Measurements from ENCODE around the gene DUSP8. TPM values are rescaled to one million over a fixed set of nuclear protein-coding genes. Genes with fewer than 3 reads are reported as not detected.
A peak's percentile ranks its signal among the peaks of the same experiment; 100 is the strongest.

The DUSP8 gene
- total RNA-seq, 1 experiment from 2014 or later = 2.4 TPM

DNA sequence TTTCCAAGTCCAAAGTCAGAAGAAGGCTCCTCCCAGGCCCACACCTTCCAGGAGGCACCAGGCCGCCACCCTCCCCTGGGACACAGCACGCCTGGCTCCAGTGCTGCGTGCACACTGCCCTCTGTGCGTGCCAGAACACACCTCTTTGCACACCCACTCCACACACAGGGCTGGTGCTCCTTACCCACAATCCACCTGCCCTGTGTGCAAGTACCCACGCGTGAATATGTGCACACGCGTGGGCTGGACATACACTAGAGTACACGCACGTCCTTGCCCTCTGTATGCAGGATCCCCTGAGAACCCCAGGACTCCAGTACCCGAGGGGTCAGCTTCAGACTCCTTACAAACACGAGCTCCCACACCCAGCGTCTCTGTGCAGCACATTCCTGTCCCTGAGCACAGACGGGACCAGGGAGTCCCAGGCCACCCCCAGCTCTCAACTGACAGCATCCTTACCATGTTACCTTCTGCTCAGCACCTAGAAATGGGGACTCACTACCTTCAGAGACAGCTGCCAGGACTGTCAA, 2.8 kb downstream of the DUSP8 start (continued):
- TF ChIP-seq FOXP1 (CRISPR knock-in tag; IDR thresholded peaks at IDR 0.05; ENCODE audit: borderline replicate concordance) (no peak), HMGA2 (CRISPR knock-in tag; IDR thresholded peaks at IDR 0.05) (no peak), ZBTB21 (CRISPR knock-in tag; IDR thresholded peaks at IDR 0.05; ENCODE audit: borderline replicate concordance) (no peak), ZNF416 (CRISPR knock-in tag; IDR thresholded peaks at IDR 0.05) (no peak)
- TF ChIP-seq, protein P1, sequence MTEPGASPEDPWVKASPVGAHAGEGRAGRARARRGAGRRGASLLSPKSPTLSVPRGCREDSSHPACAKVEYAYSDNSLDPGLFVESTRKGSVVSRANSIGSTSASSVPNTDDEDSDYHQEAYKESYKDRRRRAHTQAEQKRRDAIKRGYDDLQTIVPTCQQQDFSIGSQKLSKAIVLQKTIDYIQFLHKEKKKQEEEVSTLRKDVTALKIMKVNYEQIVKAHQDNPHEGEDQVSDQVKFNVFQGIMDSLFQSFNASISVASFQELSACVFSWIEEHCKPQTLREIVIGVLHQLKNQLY (CRISPR knock-in tag; IDR thresholded peaks at IDR 0.05) = no peak
- TF ChIP-seq, protein P2, sequence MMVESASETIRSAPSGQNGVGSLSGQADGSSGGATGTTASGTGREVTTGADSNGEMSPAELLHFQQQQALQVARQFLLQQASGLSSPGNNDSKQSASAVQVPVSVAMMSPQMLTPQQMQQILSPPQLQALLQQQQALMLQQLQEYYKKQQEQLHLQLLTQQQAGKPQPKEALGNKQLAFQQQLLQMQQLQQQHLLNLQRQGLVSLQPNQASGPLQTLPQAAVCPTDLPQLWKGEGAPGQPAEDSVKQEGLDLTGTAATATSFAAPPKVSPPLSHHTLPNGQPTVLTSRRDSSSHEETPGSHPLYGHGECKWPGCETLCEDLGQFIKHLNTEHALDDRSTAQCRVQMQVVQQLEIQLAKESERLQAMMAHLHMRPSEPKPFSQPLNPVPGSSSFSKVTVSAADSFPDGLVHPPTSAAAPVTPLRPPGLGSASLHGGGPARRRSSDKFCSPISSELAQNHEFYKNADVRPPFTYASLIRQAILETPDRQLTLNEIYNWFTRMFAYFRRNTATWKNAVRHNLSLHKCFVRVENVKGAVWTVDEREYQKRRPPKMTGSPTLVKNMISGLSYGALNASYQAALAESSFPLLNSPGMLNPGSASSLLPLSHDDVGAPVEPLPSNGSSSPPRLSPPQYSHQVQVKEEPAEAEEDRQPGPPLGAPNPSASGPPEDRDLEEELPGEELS (CRISPR knock-in tag; IDR thresholded peaks at IDR 0.05) = no peak
- TF ChIP-seq, protein P3, sequence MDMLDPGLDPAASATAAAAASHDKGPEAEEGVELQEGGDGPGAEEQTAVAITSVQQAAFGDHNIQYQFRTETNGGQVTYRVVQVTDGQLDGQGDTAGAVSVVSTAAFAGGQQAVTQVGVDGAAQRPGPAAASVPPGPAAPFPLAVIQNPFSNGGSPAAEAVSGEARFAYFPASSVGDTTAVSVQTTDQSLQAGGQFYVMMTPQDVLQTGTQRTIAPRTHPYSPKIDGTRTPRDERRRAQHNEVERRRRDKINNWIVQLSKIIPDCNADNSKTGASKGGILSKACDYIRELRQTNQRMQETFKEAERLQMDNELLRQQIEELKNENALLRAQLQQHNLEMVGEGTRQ (CRISPR knock-in tag; IDR thresholded peaks at IDR 0.05) = no peak

DNA sequence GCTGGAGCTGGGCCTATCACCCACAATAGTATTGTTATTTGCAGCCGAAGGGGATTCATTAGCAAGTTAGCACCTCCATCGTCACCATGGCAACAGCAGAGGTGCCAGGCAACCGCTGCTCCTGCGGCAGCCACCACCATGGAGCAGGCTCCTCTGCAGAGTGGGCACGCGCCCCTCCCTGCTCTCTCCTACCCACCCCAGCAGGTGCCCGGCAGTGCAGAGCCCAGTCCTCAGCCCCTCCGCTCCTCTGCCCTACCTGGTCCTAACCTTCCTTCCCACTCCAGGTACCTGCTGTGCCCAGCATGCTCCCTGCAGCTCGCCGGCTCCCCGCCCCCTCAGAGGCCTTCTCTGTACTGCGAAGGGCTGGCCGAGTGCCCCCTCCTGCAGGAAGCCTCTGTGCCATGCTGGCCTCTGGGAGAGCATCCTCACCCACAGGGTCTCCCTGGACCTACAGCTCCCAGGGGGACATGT, 3.6 kb downstream of the DUSP8 start:
- Mint-ChIP-seq H3K4me3 (no peak overlapping the region), H3K4me1 (peaks cover 13% of the 10 kb centered on the region), H3K9me3 (no peaks in the 10 kb centered on the region), H3K36me3 (no peaks in the 10 kb centered on the region), H3K27ac (no peak overlapping the region), H3K27me3 (ENCODE audit: low read depth) (peaks cover 41% of the 10 kb centered on the region)
- POLR2A ChIA-PET = no interaction called here
- TF ChIP-seq ZNF671 (CRISPR knock-in tag; IDR thresholded peaks at IDR 0.05) (no peak), NR2C2 (CRISPR knock-in tag; IDR thresholded peaks at IDR 0.05) (no peak), ZNF263 (CRISPR knock-in tag; IDR thresholded peaks at IDR 0.05; ENCODE audit: low read depth) (no peak), ZNF423 (CRISPR knock-in tag; IDR thresholded peaks at IDR 0.05) (peak; percentile 26; the same call in 1 of the 2 replicates), NFE2L1 (CRISPR knock-in tag; IDR thresholded peaks at IDR 0.05) (no peak)
- TF ChIP-seq, protein P4, sequence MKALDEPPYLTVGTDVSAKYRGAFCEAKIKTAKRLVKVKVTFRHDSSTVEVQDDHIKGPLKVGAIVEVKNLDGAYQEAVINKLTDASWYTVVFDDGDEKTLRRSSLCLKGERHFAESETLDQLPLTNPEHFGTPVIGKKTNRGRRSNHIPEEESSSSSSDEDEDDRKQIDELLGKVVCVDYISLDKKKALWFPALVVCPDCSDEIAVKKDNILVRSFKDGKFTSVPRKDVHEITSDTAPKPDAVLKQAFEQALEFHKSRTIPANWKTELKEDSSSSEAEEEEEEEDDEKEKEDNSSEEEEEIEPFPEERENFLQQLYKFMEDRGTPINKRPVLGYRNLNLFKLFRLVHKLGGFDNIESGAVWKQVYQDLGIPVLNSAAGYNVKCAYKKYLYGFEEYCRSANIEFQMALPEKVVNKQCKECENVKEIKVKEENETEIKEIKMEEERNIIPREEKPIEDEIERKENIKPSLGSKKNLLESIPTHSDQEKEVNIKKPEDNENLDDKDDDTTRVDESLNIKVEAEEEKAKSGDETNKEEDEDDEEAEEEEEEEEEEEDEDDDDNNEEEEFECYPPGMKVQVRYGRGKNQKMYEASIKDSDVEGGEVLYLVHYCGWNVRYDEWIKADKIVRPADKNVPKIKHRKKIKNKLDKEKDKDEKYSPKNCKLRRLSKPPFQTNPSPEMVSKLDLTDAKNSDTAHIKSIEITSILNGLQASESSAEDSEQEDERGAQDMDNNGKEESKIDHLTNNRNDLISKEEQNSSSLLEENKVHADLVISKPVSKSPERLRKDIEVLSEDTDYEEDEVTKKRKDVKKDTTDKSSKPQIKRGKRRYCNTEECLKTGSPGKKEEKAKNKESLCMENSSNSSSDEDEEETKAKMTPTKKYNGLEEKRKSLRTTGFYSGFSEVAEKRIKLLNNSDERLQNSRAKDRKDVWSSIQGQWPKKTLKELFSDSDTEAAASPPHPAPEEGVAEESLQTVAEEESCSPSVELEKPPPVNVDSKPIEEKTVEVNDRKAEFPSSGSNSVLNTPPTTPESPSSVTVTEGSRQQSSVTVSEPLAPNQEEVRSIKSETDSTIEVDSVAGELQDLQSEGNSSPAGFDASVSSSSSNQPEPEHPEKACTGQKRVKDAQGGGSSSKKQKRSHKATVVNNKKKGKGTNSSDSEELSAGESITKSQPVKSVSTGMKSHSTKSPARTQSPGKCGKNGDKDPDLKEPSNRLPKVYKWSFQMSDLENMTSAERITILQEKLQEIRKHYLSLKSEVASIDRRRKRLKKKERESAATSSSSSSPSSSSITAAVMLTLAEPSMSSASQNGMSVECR (CRISPR knock-in tag; IDR thresholded peaks at IDR 0.05; ENCODE audit: borderline replicate concordance) = no peak
- DNase-seq (ENCODE audit: low spot score) (peak; percentile 68), ATAC-seq (peak; percentile 31)
- CTCF ChIA-PET = interaction anchor here (0.8 to 14.8 kb wide), 6 partner anchors 10 to 266 kb away, joined by 3 to 457 read pairs (median 9); partner anchors contain the start of gene SYT8

DNA sequence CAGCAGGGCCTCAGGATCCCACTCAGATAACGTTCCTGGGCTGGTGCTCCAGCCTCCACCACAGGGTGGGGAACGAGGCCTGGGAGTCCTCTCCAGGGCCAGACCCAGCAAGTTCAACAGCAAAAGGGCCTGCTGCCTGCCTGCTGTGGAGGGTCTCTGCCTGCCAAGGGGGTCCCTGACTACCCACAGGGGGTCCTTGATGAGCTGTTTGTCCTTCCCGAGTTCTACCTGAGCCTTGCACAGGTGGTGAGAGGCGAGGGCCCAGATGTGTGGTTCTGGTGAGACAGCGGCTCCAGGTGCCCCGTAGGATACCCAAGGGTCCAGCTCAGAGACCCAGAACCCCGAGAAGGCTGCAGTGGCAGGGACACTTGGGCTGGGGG, 4.4 kb downstream of the DUSP8 start:
- ATAC-seq (no peak), DNase-seq (ENCODE audit: low spot score) (no peak)
- Mint-ChIP-seq H3K4me3 (no peak overlapping the region), H3K9me3 (no peaks in the 10 kb centered on the region), H3K27ac (no peak overlapping the region), H3K4me1 (peaks cover 13% of the 10 kb centered on the region), H3K36me3 (no peaks in the 10 kb centered on the region), H3K27me3 (ENCODE audit: low read depth) (peaks cover 33% of the 10 kb centered on the region)
- ChIA-PET CTCF (interaction anchor here (0.8 to 14.8 kb wide), 7 partner anchors 10 to 267 kb away, joined by 3 to 457 read pairs (median 9); partner anchors contain the start of gene SYT8), POLR2A (no interaction called here)
- TF ChIP-seq, protein P5, sequence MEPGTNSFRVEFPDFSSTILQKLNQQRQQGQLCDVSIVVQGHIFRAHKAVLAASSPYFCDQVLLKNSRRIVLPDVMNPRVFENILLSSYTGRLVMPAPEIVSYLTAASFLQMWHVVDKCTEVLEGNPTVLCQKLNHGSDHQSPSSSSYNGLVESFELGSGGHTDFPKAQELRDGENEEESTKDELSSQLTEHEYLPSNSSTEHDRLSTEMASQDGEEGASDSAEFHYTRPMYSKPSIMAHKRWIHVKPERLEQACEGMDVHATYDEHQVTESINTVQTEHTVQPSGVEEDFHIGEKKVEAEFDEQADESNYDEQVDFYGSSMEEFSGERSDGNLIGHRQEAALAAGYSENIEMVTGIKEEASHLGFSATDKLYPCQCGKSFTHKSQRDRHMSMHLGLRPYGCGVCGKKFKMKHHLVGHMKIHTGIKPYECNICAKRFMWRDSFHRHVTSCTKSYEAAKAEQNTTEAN (CRISPR knock-in tag; IDR thresholded peaks at IDR 0.05) = no peak
- no peak for TF ChIP-seq NR1H2 (CRISPR knock-in tag; IDR thresholded peaks at IDR 0.05)
- no peak for TF ChIP-seq EMX1 (CRISPR knock-in tag; IDR thresholded peaks at IDR 0.05)
- TF ChIP-seq IRF2 (CRISPR knock-in tag; IDR thresholded peaks at IDR 0.05; ENCODE audit: borderline replicate concordance, low read depth) = no peak
- no peak for TF ChIP-seq ZNF121 (CRISPR knock-in tag; IDR thresholded peaks at IDR 0.05)

Measured in WTC11 (cell line).